ENCODE measurements around the gene SPAG16.

- no peak for TF ChIP-seq CTCF (conservative IDR thresholded peaks at IDR 0.05)
- TF ChIP-seq EZH2 (IDR thresholded peaks at IDR 0.05; ENCODE audit: low read depth), result no peak
Observed at GRCh38 chr2:214380681-214381080, 1096.4 kb downstream of the SPAG16 start.

Measured in PC-9 (cell line).